ENCODE results near the gene SP2. TPM values are rescaled to one million over a fixed set of nuclear protein-coding genes. Genes with fewer than 3 reads are reported as not detected.

The SP2 gene
- total and polyA plus RNA-seq, 12 donors = 1.8 to 21.1 (median 10.1) TPM

GRCh38 chr17:47955497-47956461 is 59.7 kb downstream of the SP2 start:
- 80 to 90% (median 87%) methylated on average over 6 to 7 of the region's 7 CpGs for WGBS, 4 donors
- Histone ChIP-seq H3K4me1 (replicated peaks in 1 of 2) (no peaks in the 10 kb centered on the region), H3K36me3 (replicated peaks in 1 of 2) (no peaks in the 10 kb centered on the region), H3K9me3 (replicated peaks in 1 of 3) (no peaks in the 10 kb centered on the region), H3K27ac (no peak overlapping the region), H3K27me3 (no peaks in the 10 kb centered on the region), H3K4me3 (no peak overlapping the region)
- DNase-seq = no peak
- intact Hi-C loops (cut with DNase I) = loop anchor here (5.0 to 10.0 kb wide), 2 partner anchors 53 to 59 kb away; no protein-coding TSS in a partner anchor
- TF ChIP-seq POLR2A (IDR thresholded peaks at IDR 0.05) = no peak
- no peak for TF ChIP-seq CTCF (IDR thresholded peaks at IDR 0.05)

- no peak for TF ChIP-seq CTCF (IDR thresholded peaks at IDR 0.05)
- TF ChIP-seq POLR2A (IDR thresholded peaks at IDR 0.05) = no peak
- no peak overlapping the region for H3K27ac ChIP-seq
- no peaks in the 10 kb centered on the region for H3K27me3 ChIP-seq
- DNase-seq = no peak
- intact Hi-C loops (cut with DNase I) = loop anchor here (5.0 to 10.0 kb wide), 2 partner anchors 55 to 58 kb away; no protein-coding TSS in a partner anchor
- no peaks in the 10 kb centered on the region for H3K9me3 ChIP-seq (replicated peaks in 1 of 3)
- 43 to 88% (median 80%) methylated on average over 2 to 4 of the region's 4 CpGs for WGBS, 4 donors
- H3K36me3 ChIP-seq (replicated peaks in 1 of 2) = no peaks in the 10 kb centered on the region
- no peak overlapping the region for H3K4me3 ChIP-seq
- no peaks in the 10 kb centered on the region for H3K4me1 ChIP-seq (replicated peaks in 1 of 2)
Observed at GRCh38 chr17:47956791-47957590, 61.0 kb downstream of the SP2 start.

GRCh38 chr17:47957591-47958490 is 61.8 kb downstream of the SP2 start, which contains the start of gene PRR15L:
TSS of gene PRR15L (minus strand) at chr17:47957883. CDS start at chr17:47953234, 4,649 bp downstream.
- no peaks in the 10 kb centered on the region for H3K27me3 ChIP-seq
- no peak within 1 kb of the TSS for H3K27ac ChIP-seq
- DNase-seq = no peak
- no peaks in the 10 kb centered on the region for H3K9me3 ChIP-seq (replicated peaks in 1 of 3)
- H3K4me1 ChIP-seq (replicated peaks in 1 of 2) = no peaks in the 10 kb centered on the region
- TF ChIP-seq CTCF (IDR thresholded peaks at IDR 0.05) = no peak
- no peak for TF ChIP-seq POLR2A (IDR thresholded peaks at IDR 0.05)
- H3K36me3 ChIP-seq (replicated peaks in 1 of 2) = no peaks in the 10 kb centered on the region
- WGBS, 4 donors = 56 to 72% (median 71%) methylated on average over 5 to 16 of the region's 16 CpGs
- intact Hi-C loops (cut with DNase I) = loop anchor here (5.0 to 10.0 kb wide), 2 partner anchors 56 to 57 kb away; no protein-coding TSS in a partner anchor
- no peak within 1 kb of the TSS for H3K4me3 ChIP-seq
